CD4-positive, alpha-beta T cell treated with Interleukin-17A for 4 hours (primary cell): Measurements from ENCODE around the gene SPATA6.

Source experiments
- DNase-seq: peaks from one replicate; pipeline ENCODE4 v3.0.0-alpha.2; 2020; ENCODE audit warnings: mixed read lengths

The SPATA6 gene

DNA sequence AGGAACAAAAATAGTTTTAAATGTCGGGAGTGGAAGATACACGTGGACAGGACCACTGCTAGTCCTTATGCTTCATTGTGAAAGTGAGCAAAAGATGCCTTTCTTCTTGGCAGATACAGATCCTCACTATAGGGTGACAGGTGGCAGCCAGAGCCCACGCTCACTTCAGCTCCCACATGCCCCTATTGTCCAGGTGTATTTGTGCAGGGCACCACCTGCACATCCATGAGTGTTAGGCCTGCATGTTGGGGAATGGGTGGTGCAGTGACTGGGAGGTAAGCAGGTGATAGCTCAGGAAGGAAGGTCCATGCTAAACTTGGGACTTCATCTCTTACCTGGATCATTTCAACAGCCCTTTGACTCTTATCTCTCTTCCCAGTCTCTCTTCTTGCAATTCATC, 222.1 kb downstream of the SPATA6 start:
- no peak for DNase-seq

DNA sequence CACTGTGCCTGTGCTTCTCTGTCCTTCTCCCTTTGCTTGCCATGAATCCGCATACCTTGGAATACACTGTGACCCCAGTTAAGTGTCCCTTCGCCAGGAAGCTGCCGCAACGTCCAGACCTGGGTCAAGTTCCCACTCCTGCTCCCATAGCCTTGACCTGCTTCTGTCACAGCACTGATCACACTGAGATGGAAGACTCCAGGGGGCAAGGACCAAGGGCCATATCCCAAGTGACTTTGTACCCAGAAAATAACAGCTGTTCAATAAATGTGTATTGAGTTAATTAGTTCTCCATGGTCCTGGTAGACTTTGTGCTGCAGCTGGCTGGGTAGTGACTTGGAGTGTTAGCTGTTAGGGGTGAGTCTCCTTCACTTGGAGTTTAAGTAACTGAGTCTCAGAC, 223.6 kb downstream of the SPATA6 start:
- DNase-seq: no peak

- no peak for DNase-seq
These were observed 225.3 kb downstream of the SPATA6 start for GRCh38 chr1:48246727-48247126.
